Lower lobe of right lung (tissue), 2 donors: ENCODE measurements around the gene UTP18. TPM values are rescaled to one million over a fixed set of nuclear protein-coding genes. Genes with fewer than 3 reads are reported as not detected.

Experiments
- ATAC-seq, 2 donors: fragments of 200-7000 bp; cut with Tn5 transposase; one replicate each; pipeline ENCODE4 v1.9.1; 2020 to 2022; ENCODE audit warnings: mild to moderate bottlenecking in 2 of 2, moderate library complexity in 2 of 2
- DNase-seq: peaks from one replicate; pipeline ENCODE4 v3.0.0-alpha.2; 2020
- H3K27ac ChIP-seq: fragments of 200-600 bp; one replicate; pipeline ENCODE4 v1.8.0; 2022
- H3K27me3 ChIP-seq: fragments of 200-600 bp; one replicate; pipeline ENCODE4 v1.8.0; 2022; ENCODE audit warnings: low read depth
- H3K36me3 ChIP-seq: fragments of 200-600 bp; one replicate; pipeline ENCODE4 v1.8.0; 2022; ENCODE audit warnings: mild to moderate bottlenecking
- H3K4me1 ChIP-seq: fragments of 200-600 bp; one replicate; pipeline ENCODE4 v1.8.0; 2022
- H3K4me3 ChIP-seq: fragments of 200-600 bp; one replicate; pipeline ENCODE4 v1.8.0; 2022; ENCODE audit warnings: mild to moderate bottlenecking
- H3K9me3 ChIP-seq: fragments of 200-600 bp; one replicate; pipeline ENCODE4 v1.8.0; 2022
- intact Hi-C: fragments of 100-400 bp; cut with DNase I; formaldehyde crosslinking; loops from one replicate; pipeline ENCODE4 v1.11.0; 2022
- total RNA-seq: library from RNA; stranded (reverse); fragmentation: NEBNext Ultra II Directional; extraction: Animal tissue kit (Norgen Biotek cat#: 25700); gene quantifications from one replicate; pipeline ENCODE4 v1.2.1, GENCODE V29; 2021
- TF ChIP-seq, protein P1 (sequence below): fragments of 200-600 bp; IDR thresholded peaks from one replicate; pipeline ENCODE4 v1.8.0; 2022; ENCODE audit warnings: antibody characterized with exemption, mild to moderate bottlenecking
- donor health status: DM: no; HTN: yes; CAD: no; lungs with severe emphysema.

UTP18 gene
- total RNA-seq, 1 donor from 2014 or later = 30.0 TPM

DNA sequence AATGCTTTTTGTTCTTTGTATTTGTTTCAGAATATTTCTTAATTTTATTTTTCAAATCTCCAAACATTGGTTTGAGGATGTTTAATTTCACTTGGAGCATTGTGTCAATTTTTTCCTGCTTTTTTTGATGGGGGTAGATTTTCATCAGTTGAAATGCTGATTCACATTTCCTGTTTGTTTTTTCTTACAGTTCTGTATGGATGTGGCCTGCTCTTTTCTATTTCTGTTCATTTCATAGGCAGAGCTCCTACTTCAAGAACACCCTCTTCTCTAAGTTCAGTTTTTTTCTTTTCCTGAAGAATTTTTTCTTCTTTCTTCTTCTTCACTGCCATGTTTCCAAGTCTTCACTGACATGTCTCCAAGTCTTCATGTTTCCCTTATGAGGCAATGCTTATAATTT is 9.3 kb upstream of the UTP18 start:
- ATAC-seq (no peak), DNase-seq (no peak)
- intact Hi-C loops = no loop called here
- H3K9me3 ChIP-seq = no peaks in the 10 kb centered on the region
- peaks cover 7% of the 10 kb centered on the region for H3K4me1 ChIP-seq
- no peak overlapping the region for H3K27ac ChIP-seq
- TF ChIP-seq, protein P1, sequence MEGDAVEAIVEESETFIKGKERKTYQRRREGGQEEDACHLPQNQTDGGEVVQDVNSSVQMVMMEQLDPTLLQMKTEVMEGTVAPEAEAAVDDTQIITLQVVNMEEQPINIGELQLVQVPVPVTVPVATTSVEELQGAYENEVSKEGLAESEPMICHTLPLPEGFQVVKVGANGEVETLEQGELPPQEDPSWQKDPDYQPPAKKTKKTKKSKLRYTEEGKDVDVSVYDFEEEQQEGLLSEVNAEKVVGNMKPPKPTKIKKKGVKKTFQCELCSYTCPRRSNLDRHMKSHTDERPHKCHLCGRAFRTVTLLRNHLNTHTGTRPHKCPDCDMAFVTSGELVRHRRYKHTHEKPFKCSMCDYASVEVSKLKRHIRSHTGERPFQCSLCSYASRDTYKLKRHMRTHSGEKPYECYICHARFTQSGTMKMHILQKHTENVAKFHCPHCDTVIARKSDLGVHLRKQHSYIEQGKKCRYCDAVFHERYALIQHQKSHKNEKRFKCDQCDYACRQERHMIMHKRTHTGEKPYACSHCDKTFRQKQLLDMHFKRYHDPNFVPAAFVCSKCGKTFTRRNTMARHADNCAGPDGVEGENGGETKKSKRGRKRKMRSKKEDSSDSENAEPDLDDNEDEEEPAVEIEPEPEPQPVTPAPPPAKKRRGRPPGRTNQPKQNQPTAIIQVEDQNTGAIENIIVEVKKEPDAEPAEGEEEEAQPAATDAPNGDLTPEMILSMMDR = no peak
- H3K4me3 ChIP-seq = no peak overlapping the region
- H3K27me3 ChIP-seq = no peaks in the 10 kb centered on the region
- peaks cover 23% of the 10 kb centered on the region for H3K36me3 ChIP-seq

DNA sequence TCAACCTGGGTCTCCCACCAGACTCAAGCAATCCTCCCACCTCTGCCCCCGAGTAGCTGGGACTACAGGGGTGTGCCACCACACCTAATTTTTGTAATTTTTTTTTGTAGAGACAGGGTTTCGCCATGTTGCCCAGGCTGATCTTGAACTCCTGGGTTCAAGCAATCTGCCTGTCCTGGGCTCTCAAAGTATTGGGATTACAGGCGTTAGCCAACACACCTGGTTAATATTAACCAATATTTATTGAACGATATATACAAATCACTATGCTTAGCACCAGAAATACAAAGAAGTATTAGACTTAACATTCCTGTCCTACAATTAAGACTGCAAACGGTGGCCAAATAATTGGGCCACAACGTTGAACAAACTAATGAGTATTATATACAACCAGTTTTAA is 4.7 kb upstream of the UTP18 start:
- H3K4me1 ChIP-seq = peaks cover 36% of the 10 kb centered on the region
- no peak overlapping the region for H3K27ac ChIP-seq
- ATAC-seq = no peak
- H3K27me3 ChIP-seq = no peaks in the 10 kb centered on the region
- TF ChIP-seq, protein P1 = no peak
- intact Hi-C loops = no loop called here
- H3K4me3 ChIP-seq = no peak overlapping the region
- peaks cover 26% of the 10 kb centered on the region for H3K36me3 ChIP-seq
- no peaks in the 10 kb centered on the region for H3K9me3 ChIP-seq
- no peak for DNase-seq

DNA sequence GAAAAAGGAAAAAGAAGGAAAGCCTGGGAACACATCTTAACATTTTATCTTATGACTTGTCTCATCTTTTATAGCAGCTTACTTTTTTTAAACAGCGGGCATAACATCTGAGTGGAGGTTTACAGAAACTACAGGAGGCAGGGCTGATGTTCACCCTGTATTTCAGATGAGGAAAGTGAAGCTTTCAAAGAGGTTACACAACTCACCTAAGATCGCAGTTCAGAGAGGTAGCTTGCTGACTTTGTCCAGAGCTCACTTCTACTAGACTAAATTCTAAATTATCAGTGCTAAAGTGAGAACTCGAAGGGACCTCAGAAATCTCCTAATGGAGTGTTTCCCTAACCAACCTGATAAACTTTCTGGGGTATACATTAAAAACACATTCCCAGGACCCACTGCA is 4.2 kb upstream of the UTP18 start:
- DNase-seq (no peak), ATAC-seq (no peak)
- intact Hi-C loops = no loop called here
- H3K27ac ChIP-seq = no peak overlapping the region
- no peaks in the 10 kb centered on the region for H3K9me3 ChIP-seq
- peaks cover 36% of the 10 kb centered on the region for H3K4me1 ChIP-seq
- H3K4me3 ChIP-seq = no peak overlapping the region
- TF ChIP-seq, protein P1 = no peak
- H3K36me3 ChIP-seq = peaks cover 26% of the 10 kb centered on the region
- H3K27me3 ChIP-seq = no peaks in the 10 kb centered on the region

DNA sequence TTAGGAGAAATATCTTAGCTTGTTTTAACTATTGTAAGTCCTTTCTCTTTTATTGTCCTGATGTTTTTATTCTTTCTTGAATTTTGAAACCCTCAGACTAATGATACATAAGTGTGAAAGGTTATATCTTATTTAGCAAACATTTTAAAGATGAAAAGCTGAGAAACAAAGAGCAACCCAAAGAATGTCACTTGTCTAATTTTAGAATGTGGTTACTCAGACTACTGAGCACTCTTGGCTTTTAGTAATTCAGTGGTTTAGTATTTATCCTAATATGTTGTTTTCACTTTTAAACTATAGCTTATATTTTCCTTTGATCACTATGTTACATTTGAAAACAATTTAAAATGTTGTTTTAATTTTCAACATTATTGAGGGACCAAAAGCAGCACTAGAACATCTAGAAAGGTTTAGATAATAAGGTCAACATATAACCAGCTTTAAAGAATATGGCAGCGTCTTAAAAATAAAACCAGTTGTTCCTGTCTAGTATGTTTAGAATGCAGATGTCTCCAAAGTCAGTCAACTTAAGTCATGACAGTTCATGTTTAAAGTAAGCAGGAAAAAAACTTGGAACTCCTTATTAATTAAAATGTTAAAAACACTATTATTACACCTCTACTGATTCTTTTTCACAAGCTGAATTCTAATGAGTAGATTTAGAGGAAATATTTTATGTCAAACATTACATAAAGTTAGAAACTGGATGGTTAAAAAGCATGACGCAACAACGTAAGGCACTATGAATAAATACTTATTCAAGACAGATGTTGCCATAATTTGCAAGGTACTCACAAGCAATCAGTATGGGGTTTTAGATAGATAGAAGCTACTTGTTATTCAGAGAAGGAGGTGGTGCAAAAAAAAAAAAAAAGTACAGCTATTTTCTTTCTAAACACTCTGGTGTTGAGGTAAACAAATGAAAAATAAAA is 2.9 kb upstream of the UTP18 start:
- intact Hi-C loops = no loop called here
- no peak for ATAC-seq
- H3K27ac ChIP-seq = no peak overlapping the region
- no peak for DNase-seq
- no peaks in the 10 kb centered on the region for H3K9me3 ChIP-seq
- TF ChIP-seq, protein P1 = no peak
- peaks cover 23% of the 10 kb centered on the region for H3K36me3 ChIP-seq
- no peaks in the 10 kb centered on the region for H3K27me3 ChIP-seq
- H3K4me3 ChIP-seq = no peak overlapping the region
- H3K4me1 ChIP-seq = peaks cover 47% of the 10 kb centered on the region

DNA sequence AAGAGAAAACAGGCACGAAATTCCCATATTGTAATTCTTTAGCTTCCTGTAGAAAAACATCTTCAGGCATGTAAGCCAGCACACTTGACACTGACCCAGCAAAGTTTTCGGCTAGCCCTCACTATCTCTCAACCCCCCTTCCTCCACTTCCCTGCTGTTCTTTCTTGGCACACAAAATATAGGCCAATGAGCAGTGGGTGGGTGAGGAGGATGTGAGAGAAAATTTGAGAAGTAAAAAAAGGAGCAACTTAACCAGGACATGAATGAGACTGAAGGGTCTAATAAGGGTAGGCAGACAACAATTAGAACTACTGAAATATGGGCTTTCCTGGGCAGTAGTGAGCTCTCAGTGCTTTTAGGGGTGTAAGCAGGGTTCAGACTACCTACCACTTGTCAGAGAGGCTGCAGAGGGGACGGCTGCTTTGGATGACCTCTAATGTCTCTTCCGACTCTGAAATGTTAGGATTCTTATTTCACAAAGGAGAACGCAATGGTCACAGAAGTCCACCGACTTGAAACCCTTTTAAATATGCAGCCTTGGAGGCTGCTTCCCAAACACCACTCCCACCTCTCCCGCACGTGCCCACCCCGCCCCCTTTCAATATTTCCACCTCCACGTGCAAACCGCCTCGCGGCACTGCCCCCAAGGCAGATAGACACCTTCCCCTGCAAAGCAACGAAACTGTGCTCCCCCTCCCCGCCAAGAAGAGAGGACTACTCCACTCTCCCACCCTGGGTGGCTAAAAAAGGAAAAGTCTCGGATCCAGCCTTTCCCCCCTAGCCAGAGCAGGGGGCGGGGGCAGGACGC is 1.4 kb upstream of the UTP18 start:
- peaks cover 26% of the 10 kb centered on the region for H3K36me3 ChIP-seq
- H3K4me3 ChIP-seq = peak overlapping the region; percentile 95
- DNase-seq (no peak), ATAC-seq (no peak)
- no peaks in the 10 kb centered on the region for H3K27me3 ChIP-seq
- peak overlapping the region; percentile 98 for H3K27ac ChIP-seq
- TF ChIP-seq, protein P1 = no peak
- H3K9me3 ChIP-seq = no peaks in the 10 kb centered on the region
- intact Hi-C loops = no loop called here
- peaks cover 56% of the 10 kb centered on the region for H3K4me1 ChIP-seq
